ENCODE data around the gene TTC6.

Gene TTC6

GRCh38 chr14:37579274-37579673, 16.2 kb upstream of the TTC6 start:
- TF ChIP-seq, protein P1, sequence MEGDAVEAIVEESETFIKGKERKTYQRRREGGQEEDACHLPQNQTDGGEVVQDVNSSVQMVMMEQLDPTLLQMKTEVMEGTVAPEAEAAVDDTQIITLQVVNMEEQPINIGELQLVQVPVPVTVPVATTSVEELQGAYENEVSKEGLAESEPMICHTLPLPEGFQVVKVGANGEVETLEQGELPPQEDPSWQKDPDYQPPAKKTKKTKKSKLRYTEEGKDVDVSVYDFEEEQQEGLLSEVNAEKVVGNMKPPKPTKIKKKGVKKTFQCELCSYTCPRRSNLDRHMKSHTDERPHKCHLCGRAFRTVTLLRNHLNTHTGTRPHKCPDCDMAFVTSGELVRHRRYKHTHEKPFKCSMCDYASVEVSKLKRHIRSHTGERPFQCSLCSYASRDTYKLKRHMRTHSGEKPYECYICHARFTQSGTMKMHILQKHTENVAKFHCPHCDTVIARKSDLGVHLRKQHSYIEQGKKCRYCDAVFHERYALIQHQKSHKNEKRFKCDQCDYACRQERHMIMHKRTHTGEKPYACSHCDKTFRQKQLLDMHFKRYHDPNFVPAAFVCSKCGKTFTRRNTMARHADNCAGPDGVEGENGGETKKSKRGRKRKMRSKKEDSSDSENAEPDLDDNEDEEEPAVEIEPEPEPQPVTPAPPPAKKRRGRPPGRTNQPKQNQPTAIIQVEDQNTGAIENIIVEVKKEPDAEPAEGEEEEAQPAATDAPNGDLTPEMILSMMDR (conservative IDR thresholded peaks at IDR 0.05) = no peak
- H3K27ac ChIP-seq = peak overlapping the region; percentile 100

DNA sequence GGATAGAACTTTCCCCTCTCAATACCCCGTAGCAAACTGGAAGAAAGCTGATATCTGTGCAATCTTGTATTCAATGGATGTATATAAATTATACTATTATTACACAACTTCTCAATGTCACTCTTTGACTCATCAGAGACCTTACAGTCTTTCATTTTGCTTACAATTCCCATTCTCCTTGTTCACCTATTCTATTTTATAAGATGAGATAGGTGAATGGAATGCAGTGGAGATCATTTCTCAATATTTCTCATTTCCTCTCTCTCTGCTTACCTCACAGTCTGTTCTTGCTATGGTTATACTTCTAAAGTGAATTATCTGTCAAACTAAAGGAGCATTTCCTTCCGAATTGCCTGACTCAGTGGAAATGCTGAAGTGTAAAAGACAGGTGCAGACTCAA, 15.3 kb upstream of the TTC6 start:
- TF ChIP-seq, protein P1 (conservative IDR thresholded peaks at IDR 0.05) = no peak
- peak overlapping the region; percentile 100 for H3K27ac ChIP-seq

DNA sequence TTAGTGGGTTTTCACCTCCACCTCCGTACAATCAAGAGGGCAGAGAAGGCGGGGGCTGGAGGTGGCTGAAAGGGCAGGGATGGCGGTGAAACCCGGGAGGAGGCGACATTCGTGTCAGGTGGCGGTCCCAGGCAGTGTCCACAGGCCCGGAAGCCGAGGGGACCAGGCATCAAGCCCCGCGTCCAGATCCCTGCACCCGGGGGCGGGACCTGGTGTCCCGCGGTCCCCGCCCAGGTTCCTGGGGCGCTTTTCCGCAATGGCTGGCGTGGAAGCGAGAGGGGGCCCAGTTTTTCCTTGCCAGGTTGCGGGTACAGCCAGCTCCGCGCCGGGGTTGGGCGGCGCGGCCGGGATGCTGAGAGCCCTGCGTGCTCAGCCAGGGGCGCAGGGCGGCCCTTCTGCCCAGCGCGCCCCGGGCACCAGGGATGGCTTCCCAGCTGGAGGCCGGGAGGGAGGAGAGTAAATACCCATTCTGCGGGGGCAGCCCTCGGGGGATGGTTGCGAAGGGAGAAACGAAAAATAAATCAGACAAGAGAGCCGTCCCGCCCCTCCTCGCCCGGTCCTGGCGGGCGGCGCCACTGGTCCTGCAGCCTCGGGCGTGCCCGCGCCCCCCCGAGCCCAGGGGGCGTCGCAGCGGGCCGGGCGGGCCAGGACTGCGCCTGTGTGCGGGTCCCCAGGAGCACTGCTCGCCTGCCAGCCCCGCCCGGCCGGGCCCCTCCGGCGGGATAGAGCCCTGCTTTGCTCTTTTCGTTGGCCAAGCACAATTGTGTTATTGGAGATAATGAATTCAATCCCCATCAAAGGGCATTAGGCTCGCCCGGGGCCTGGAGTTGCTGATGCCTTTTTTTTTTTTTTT, 11.8 kb upstream of the TTC6 start:
- peak overlapping the region; percentile 100 for H3K27ac ChIP-seq
- TF ChIP-seq, protein P1 (conservative IDR thresholded peaks at IDR 0.05) = no peak; the same call in 1 of the 2 replicates

DNA sequence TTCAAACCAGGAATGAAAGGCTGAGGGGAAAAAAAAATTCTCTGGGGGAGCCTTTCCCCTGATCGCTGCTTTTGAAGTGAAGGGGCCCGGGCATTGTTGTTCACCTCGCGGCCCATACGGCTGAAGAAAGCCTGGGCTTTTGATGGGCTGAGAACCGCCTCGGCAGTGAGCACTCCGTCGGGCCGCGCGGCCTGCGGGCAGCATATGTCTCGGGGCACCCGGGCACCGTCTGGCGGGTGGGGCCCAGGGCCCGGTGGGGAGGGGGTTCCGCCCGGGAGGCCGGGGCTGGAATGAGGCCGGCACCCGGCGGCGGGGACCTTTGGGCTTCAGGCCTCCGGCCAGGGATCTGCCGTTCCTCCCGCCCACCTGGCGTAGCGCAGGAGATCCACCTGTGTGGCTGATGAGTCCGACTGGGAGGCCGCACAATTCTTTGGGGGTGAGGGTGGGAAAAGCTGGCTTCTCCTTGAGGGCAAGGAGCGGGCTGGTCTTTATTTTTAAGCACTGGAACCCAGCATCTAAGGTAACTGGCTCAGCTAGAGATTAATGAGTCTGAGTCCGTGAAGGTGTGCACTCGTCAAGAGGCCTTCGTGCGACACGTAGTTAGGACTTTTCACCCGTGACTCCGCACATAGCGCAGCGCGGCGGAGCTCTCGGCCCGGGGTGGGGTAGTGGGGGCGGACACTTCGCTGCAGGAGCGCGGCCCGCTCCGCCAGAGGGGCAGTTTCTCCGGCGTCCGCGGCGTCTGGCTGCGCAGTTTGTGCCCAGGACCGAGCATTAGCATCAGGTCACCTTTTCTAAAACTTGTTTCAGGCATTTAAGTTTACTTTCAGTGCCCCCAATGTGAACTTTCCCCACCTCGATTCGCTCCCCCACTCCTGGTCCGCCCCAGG, 11.0 kb upstream of the TTC6 start:
- H3K27ac ChIP-seq = peak overlapping the region; percentile 100

GRCh38 chr14:37585101-37585511, 10.3 kb upstream of the TTC6 start:
- peak overlapping the region; percentile 100 for H3K27ac ChIP-seq
- TF ChIP-seq, protein P1 (conservative IDR thresholded peaks at IDR 0.05) = no peak

More for the DNA sequence above, 11.0 kb upstream of the TTC6 start:
- TF ChIP-seq, protein P1 (conservative IDR thresholded peaks at IDR 0.05) = no peak

DNA sequence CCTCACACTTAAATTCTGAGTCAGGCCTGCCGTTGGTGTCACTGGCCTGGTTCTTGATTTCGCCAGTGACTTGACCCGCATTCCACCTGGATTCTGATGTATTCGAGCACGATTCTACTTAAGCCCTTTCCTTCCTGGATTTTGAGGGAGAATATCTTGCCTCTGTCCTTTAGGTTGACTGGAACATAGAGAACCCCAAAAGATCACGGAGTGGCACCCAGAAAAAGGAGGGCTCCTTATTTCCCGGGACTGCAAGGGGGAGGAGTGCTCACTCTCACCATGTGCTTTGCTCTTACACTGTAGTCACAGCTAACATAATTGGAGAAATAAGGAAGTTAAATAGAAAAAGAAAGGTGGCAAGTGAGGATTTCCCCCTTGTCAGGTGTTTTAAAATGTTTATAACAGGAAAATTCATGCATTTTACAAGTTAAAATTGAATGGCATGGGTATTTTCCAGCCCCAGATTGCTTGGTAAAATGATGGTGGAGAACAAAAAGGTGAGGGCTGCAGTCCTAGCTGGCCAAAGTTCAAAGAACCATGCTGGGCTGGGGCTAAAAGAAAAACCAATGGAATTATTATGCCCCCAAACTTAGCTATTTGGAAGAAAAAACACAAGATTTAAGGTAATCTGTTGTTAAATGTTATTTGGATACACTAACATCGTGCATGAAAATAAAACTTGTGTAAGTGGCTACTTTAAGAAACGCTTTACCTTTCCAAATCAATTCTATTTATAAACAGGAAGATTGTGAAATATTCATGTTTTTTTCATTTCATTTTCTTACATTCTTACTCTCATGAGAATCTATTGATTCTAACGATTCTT, 9.2 kb upstream of the TTC6 start:
- TF ChIP-seq, protein P1 (conservative IDR thresholded peaks at IDR 0.05) = no peak
- H3K27ac ChIP-seq = peak overlapping the region; percentile 100

Data from VCaP (cell line).